ENCODE data around the gene FBH1.
"Not testable (repeated sequence)": the region's sequence is repeated elsewhere in the genome, so short reads cannot be mapped to it uniquely, and the experiment has no call there.

The FBH1 gene

GRCh38 chr10:5961405-5962100 is 71.5 kb downstream of the FBH1 start:
- no peak for DNase-seq

GRCh38 chr10:5962358-5962940 is 72.4 kb downstream of the FBH1 start:
- DNase-seq = not testable (repeated sequence)

- DNase-seq = no peak
Observed at GRCh38 chr10:5963071-5963470, 73.0 kb downstream of the FBH1 start.

GRCh38 chr10:5963591-5963990 is 73.5 kb downstream of the FBH1 start:
- DNase-seq = no peak

GRCh38 chr10:5964736-5965135 is 74.7 kb downstream of the FBH1 start:
- no peak for DNase-seq

- no peak for DNase-seq
Observed at GRCh38 chr10:5965266-5965665, 75.2 kb downstream of the FBH1 start.

GRCh38 chr10:5968037-5968680 is 78.1 kb downstream of the FBH1 start:
- no peak for DNase-seq

- no peak for DNase-seq
Observed at GRCh38 chr10:5968681-5969453, 78.8 kb downstream of the FBH1 start.

GRCh38 chr10:5970066-5970465 is 80.0 kb downstream of the FBH1 start:
- DNase-seq = no peak

- no peak for DNase-seq
Observed at GRCh38 chr10:5970527-5970926, 80.5 kb downstream of the FBH1 start.

- DNase-seq = peak in 1 of 2 donors; percentile 37
Observed at GRCh38 chr10:5971315-5971832, 81.3 kb downstream of the FBH1 start.

GRCh38 chr10:5971886-5972285 is 81.8 kb downstream of the FBH1 start:
- DNase-seq = no peak

- DNase-seq = no peak
Observed at GRCh38 chr10:5973069-5973468, 83.0 kb downstream of the FBH1 start.

GRCh38 chr10:5975641-5976473 is 85.8 kb downstream of the FBH1 start:
- peak; percentile 73 to 80 for DNase-seq

- peak in 1 of 2 donors; percentile 43 for DNase-seq
Observed at GRCh38 chr10:5976512-5977470, 86.7 kb downstream of the FBH1 start.

- peak; percentile 76 to 82 for DNase-seq
Observed at GRCh38 chr10:5977471-5978229, 87.6 kb downstream of the FBH1 start, which contains the start of gene IL15RA. Gene IL15RA (minus strand): TSS chr10:5977543. CDS start chr10:5977492, 51 bp downstream.

GRCh38 chr10:5978230-5978489 is 88.1 kb downstream of the FBH1 start:
- DNase-seq = no peak

GRCh38 chr10:5981529-5981928 is 91.5 kb downstream of the FBH1 start:
- no peak for DNase-seq

- no peak for DNase-seq
Observed at GRCh38 chr10:5983774-5984173, 93.7 kb downstream of the FBH1 start.

GRCh38 chr10:5985029-5985428 is 95.0 kb downstream of the FBH1 start:
- no peak for DNase-seq
